ELR (cell line): ENCODE data around the gene MEG3.

Experiments
- DNase-seq: peaks from one replicate; pipeline ENCODE4 v3.0.0-alpha.2; 2015; ENCODE audit warnings: low read depth

MEG3 gene

GRCh38 chr14:100846309-100846859 is 20.5 kb downstream of the MEG3 start:
- DNase-seq: no peak

- DNase-seq: peak; percentile 61
Observed at GRCh38 chr14:100849115-100849781, 23.3 kb downstream of the MEG3 start.

DNA sequence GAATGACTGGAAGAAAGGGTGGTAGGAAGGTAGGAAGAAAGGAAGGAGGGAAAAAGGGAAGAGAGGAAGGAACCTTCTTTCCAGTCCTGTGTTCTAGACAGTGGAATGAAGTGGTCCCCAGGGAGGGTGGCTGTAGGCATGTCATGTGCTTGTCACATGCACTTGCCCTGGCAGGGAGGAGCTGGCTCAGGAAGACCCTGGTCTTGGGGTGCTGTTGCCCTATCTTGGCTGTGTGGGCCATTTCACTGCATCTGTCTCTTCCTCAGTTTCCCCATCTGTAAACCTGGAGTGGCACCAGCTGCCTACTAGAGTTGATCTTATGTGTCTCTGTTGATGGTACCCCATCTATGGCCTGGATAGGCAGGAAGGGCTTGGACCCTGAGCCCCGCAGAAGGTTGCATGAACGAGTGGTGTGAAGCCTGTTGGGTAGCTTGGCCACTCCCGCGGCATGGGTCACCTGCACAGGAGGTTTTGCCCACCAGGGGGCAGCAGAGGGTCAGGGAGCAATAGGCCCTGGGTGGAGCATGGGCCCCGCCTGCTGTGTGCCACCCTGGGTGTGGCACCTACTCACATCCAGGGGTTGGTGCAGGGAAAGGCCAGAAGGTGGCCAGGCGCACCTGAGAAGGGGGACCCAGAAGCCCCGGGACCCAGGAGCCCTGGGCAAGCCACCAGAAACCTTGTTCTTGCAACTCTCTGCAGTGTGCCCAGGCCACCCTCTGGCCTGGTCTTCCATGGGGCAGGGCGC is 25.1 kb downstream of the MEG3 start:
- peak; percentile 58 for DNase-seq

DNA sequence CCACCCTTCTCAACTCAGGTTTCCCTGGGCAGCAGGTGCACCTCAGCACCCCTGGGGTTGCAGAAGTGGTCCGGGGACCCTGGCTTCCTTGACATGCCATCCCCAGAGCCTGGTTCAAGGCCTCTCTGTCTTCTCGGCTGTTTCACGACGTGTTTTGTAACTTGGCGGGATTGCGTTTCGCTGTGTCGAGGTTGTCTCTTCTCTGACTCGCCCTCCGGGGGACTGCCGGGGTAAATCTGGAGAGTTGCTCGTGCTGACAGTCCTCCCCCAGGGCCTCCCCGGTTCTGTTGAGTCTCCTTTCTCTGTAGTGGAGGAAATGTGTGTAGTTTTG is 25.6 kb downstream of the MEG3 start:
- no peak for DNase-seq

GRCh38 chr14:100851946-100852620 is 26.2 kb downstream of the MEG3 start:
- no peak for DNase-seq

DNA sequence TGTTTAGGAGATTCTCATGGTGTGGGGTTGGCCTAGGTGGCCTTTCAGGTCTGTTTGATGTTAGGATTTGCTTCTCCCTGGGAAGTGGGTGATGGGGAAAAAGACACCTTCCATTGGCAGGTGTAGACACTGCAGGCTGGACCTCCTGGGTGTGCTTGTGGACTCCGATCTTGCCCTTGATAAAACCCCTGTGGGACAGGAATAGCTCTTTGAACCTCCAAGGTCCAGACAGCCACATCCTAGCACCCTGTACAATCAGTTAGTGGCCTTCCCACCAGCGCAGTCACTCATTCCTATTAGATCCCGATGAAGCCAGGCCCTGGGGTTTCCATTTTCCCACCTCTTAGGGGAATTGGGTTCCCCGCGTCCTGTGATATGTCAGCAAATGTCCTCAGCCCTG is 28.5 kb downstream of the MEG3 start:
- no peak for DNase-seq

GRCh38 chr14:100855256-100855930 is 29.5 kb downstream of the MEG3 start:
- no peak for DNase-seq

- no peak for DNase-seq
Observed at GRCh38 chr14:100856056-100856950, 30.4 kb downstream of the MEG3 start.

GRCh38 chr14:100857233-100857922 is 31.5 kb downstream of the MEG3 start:
- DNase-seq: no peak

DNA sequence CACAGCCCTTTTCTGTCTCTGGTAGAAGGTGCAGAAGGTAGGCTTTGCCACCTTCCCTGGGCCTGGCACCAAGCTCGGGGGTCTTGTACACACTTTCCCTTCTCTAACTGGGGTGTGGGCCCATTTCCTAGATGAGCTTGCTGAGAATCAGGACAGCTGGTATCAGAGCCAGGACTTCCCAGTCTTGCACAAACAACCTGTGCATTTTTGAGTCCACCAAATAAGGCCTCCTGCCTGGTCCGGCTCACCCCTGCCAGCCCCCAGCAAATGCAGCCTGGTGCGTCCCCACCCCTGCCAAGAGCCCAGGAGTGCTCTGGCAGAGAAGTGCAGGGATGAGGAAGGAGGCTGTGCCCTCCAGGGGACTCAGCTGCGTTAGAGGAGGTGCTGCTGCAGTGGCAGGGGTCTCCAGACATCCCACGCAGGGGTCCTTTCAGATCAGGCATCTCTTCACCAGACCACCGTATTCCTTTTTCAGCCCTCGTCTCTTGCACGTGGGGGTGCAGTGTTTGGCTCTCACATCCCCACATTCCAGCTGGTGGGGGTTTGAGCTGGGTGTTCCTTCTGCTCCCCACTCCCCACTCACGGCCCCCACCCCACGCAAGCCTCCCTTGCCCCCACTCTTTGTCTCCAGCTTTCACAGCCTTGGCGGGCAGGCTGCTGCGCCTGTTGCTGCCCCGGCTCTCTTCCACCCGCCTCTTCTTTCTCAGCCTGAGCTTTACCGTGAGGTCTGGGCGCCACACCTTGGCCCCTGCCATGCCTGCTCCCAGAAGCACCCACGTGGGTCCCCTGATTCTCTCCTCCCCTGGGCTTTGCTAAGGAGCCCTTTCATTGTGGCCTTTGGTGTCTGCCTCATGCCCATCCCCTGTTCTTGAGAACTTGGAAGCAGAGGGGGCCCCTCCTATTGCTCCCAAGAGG is 32.3 kb downstream of the MEG3 start:
- DNase-seq: no peak

DNA sequence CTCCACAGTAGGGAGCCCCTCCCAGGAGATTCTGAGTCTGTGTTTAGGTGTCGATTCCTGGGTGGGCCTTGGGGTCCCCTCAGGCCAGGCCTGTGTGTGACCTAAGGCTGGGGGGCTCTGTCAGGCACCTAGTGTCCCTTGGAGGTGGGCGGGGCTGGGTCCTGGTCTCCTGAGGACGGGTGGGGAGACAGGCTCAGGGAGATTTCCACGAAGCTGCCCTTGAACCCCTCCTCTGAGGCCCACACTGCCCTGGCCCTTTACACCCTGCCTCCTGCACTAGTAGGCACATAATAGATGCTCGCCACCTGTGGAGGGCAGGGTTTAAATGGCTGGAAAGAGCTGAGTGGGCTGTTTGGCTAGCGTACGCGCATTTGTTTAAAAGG is 32.9 kb downstream of the MEG3 start:
- DNase-seq: no peak

DNA sequence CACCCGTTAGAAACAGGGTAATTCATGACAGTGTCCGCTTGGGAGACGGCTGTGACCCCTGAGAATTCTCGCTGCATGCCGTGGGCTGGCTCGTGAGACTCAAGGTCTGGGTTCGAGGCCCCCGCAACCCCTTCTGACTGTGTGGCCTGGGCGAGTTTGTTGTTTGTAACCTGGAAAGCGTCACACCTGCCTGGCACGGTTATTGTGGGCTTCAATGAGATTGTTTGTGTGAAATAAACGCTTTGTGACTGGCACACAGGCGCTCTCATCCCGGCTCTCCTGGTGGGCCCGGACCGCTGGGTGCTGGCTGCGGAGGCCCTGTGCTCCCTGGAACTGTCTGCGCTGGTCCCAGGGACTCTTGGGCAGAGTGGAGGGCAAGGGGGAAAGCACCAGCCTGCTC is 33.9 kb downstream of the MEG3 start:
- no peak for DNase-seq

GRCh38 chr14:100860556-100861187 is 34.8 kb downstream of the MEG3 start:
- DNase-seq: no peak

- DNase-seq: no peak
Observed at GRCh38 chr14:100861188-100861936, 35.4 kb downstream of the MEG3 start.

DNA sequence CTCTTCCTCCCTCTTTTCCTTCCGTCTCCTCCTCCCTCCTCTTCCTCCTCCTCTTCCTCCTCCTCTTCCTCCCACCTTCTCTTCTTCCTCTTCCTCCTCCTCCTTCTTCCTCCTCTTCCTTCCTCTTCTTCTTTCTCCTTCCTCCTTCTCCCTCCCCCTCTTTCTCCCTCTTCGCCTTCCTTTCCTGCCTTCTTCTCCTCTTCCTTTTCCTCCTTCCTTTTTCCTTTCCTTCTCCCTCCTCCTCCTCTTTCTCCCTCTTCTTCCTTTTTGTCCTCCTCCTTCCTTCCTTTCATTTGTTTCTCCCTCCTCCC is 36.0 kb downstream of the MEG3 start:
- DNase-seq: no peak

- peak; percentile 25 for DNase-seq
Observed at GRCh38 chr14:100862277-100862676, 36.4 kb downstream of the MEG3 start.

DNA sequence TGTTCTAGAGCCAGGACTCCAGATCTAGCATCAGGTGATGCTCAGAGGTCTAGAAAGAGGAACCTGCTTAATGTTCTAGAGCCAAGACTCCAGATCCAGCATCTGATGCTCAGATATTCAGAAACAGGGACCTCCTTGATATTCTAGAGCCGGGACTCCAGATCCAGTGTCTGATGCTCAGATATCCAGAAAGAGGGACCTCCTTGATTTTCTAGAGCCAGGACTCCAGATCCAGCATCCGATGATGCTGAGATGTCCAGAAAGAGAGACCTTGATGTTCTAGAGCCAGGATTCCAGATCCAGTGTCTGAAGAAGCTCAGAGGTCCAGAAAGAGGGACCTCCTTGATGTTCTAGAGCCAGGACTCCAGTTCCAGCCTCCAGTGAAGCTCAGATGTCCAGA is 36.9 kb downstream of the MEG3 start:
- no peak for DNase-seq

DNA sequence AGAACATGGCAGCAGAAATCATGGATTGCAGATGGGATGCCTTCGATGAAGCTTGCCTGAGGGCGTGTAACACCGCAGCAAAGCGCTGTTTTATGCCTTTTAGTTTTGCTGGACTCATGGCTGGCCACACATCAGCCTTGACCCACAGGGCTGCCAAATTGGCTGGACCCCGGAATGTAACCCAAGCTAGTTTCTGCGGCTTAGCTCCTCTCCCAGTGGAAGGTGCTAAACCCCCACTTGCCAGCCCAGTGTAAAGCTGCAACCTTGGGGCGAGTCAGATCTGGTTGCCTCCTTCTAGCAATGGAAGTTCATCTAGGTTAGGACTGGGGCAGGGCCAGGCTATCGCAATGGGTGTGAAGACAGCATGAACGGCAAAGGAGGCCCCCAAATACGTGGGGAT is 38.3 kb downstream of the MEG3 start:
- DNase-seq: no peak
